Measurements from ENCODE around the gene EEPD1. TPM values are rescaled to one million over a fixed set of nuclear protein-coding genes. Genes with fewer than 3 reads are reported as not detected.

EEPD1 gene
- total RNA-seq, 1 donor from 2014 or later = 7.1 TPM

DNA sequence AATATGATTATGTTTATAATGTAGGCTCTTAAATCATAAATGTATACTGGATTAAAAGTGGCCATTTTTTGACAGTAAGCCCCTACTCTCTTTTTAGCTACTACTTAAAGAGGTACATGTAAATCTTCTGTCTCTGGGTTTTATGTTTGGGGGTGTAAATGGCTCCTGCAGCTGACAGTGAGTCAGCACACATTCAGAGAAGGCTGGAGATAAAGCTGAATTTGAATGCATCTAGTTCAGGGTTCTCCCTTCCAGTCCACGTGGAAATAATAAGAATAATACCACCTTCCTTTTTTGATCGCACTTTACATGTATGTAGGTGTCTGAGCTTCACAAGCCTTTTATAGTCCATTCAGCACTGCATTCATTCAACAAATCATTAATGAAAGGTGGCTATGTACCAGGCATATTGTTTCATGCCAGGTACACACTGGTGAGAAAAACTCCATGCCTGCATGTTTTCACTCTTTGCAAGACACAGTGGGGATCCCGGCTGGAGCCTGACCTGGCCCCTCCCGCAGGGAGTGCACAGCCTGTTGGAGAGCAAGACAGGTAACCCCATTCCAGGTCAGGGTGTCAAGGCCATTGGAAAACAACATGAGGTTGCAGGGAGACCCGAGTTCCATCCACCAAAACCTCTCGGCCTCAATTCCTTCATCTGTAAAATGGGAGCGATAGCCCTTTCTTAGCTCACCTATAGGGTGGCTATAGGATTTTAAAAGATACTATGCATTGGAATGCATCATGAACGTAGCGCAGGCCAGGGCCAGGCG is 129.1 kb downstream of the EEPD1 start:
- intact Hi-C loops (cut with micrococcal nuclease) = no loop called here
- Histone ChIP-seq H3K4me1 (peaks cover 79% of the 10 kb centered on the region), H3K4me3 (no peak overlapping the region), H3K27ac (replicated peaks) (peak overlapping the region; percentile 71), H3K9me3 (replicated peaks) (no peaks in the 10 kb centered on the region), H3K36me3 (no peaks in the 10 kb centered on the region), H3K27me3 (ENCODE audit: low read depth) (no peaks in the 10 kb centered on the region)
- no peak for DNase-seq
- TF ChIP-seq CTCF (IDR thresholded peaks at IDR 0.05; ENCODE audit: borderline replicate concordance) = no peak

DNA sequence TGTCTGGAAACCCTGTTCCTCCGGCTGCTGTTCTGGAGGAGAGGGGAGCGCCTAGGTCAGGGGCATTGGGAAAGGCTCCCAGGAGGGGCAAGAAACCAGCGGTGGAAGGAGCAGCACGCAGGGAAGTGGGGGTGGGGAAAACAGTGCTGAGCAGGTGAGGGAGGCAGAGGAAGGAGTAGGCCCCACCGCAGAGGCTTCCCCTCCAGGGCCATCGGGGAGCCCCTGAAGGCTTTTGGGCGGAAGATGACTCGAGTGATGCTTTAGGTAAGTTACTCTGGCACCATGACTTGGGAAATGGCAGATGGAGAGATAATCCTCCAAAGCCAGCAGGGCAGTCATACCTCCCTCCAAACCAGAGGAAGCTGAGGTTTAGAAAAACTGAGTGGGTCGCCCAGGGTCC is 130.1 kb downstream of the EEPD1 start:
- Histone ChIP-seq H3K4me3 (no peak overlapping the region), H3K27me3 (ENCODE audit: low read depth) (no peaks in the 10 kb centered on the region), H3K27ac (replicated peaks) (no peak overlapping the region), H3K9me3 (replicated peaks) (no peaks in the 10 kb centered on the region), H3K36me3 (peaks cover 2% of the 10 kb centered on the region), H3K4me1 (peaks cover 77% of the 10 kb centered on the region)
- DNase-seq = no peak
- intact Hi-C loops (cut with micrococcal nuclease) = no loop called here
- TF ChIP-seq CTCF (IDR thresholded peaks at IDR 0.05; ENCODE audit: borderline replicate concordance) = no peak

DNA sequence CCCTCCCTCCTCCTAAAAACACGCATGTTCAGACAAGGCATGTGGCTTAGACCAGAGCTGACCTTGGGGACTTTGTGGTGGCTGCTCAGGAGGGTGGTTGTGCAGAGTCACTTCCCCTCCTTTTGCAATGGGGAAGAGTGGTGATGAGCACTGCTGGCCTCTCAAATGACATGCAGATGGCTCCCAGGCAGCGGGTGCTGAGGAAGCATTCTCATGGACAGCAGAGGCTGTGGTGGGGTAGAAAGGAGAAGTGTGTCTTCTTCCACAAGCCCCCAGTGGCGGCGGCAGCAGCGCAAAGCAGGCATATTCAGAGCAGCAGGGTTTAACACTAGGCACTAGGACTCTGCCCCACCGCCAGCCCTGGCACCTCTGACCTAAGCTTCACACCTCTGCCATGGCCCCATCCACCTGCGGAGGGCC is 130.7 kb downstream of the EEPD1 start:
- peaks cover 75% of the 10 kb centered on the region for H3K4me1 ChIP-seq
- H3K27me3 ChIP-seq (ENCODE audit: low read depth) = no peaks in the 10 kb centered on the region
- TF ChIP-seq CTCF (IDR thresholded peaks at IDR 0.05; ENCODE audit: borderline replicate concordance) = no peak
- peaks cover 7% of the 10 kb centered on the region for H3K36me3 ChIP-seq
- DNase-seq = peak; percentile 57
- H3K4me3 ChIP-seq = no peak overlapping the region
- H3K27ac ChIP-seq (replicated peaks) = peak overlapping the region; percentile 36
- no peaks in the 10 kb centered on the region for H3K9me3 ChIP-seq (replicated peaks)
- intact Hi-C loops (cut with micrococcal nuclease) = no loop called here

DNA sequence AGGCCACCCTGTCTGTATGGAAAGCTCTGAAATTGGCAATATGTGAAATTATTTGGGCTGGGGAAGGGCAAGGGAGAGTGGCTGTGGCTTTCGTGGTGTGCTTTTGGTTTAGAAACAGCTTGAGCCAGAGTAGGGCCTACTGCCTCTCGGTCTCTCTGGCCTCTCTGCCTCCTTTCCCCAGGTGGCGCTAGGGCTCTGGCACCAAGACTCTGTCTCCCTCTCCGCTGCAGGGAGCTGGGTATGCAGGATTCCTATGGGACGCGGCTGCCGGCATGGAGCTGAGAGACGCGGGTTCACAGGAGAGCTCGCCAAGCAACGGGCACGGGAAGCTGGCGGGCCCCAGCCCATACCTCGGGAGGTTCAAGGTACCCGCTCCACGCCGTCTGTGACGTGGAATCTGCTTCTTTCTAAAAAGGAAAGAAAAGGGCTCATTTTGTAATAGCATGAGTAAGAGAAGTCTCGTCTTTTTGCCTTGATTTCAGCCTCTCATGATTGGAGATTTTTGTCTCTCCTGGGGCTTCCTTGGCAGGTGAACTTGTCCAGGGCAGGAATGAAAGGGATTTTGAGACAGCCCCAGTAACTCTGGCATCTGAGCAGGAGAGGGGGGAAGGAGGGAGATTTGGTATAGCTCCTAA is 131.5 kb downstream of the EEPD1 start:
- no peak for DNase-seq
- no peak for TF ChIP-seq CTCF (IDR thresholded peaks at IDR 0.05; ENCODE audit: borderline replicate concordance)
- Histone ChIP-seq H3K27ac (replicated peaks) (no peak overlapping the region), H3K36me3 (peaks cover 12% of the 10 kb centered on the region), H3K9me3 (replicated peaks) (no peaks in the 10 kb centered on the region), H3K4me1 (peaks cover 67% of the 10 kb centered on the region), H3K4me3 (no peak overlapping the region), H3K27me3 (ENCODE audit: low read depth) (no peaks in the 10 kb centered on the region)
- intact Hi-C loops (cut with micrococcal nuclease) = no loop called here

DNA sequence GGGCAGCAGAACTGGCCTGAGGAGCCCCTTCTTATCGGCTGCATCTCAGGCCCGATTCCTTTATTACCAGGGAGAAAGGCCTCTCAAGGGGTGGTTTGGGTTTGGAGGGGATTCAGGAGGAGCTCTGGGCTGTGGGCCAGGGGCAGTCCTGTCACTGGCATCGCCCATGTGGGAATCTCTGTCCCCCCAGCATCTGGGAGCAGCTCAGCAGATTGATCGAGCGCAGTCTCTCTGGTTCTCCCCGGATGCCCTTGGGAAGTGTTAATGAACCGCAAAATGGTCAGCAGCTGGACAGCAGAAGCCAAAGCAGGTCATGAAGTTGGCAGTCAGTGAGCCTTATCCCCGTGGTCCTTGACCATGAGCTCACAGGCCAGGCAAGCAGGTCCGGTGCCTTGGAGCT is 132.2 kb downstream of the EEPD1 start:
- Histone ChIP-seq H3K4me1 (peaks cover 65% of the 10 kb centered on the region), H3K4me3 (no peak overlapping the region), H3K36me3 (peaks cover 12% of the 10 kb centered on the region), H3K9me3 (replicated peaks) (no peaks in the 10 kb centered on the region), H3K27me3 (ENCODE audit: low read depth) (no peaks in the 10 kb centered on the region), H3K27ac (replicated peaks) (peak overlapping the region; percentile 82)
- no peak for DNase-seq
- TF ChIP-seq CTCF (IDR thresholded peaks at IDR 0.05; ENCODE audit: borderline replicate concordance) = no peak
- intact Hi-C loops (cut with micrococcal nuclease) = no loop called here
